Measurements from ENCODE around the gene MARK2. TPM values are rescaled to one million over a fixed set of nuclear protein-coding genes. Genes with fewer than 3 reads are reported as not detected.
A peak's percentile ranks its signal among the peaks of the same experiment; 100 is the strongest.

MARK2 gene
- polyA plus RNA-seq, 1 of the 3 experiments (the other 2 are of a cell fraction): 18.8 TPM

GRCh38 chr11:63896071-63896470, 57.2 kb downstream of the MARK2 start (continued):
- no peak for TF ChIP-seq CHD2 (IDR thresholded peaks at IDR 0.05; ENCODE audit: low read length, partially characterized antibody)
- no peak for TF ChIP-seq RAD21 (IDR thresholded peaks at IDR 0.05; ENCODE audit: low read length)

- Histone ChIP-seq H3K27ac (ENCODE audit: low read depth in 2 of 2, low read length in 1 of 2) (no peak overlapping the region), H3K79me2 (ENCODE audit: insufficient read depth) (peaks cover 22% of the 10 kb centered on the region), H4K20me1 (ENCODE audit: insufficient read depth) (peaks cover 16% of the 10 kb centered on the region), H3K9me3 (no peaks in the 10 kb centered on the region), H3K4me1 (ENCODE audit: control insufficient read depth in 1 of 2, insufficient read depth in 2 of 2, low read depth in 1 of 2, low read length in 1 of 2) (peaks cover 0 to 5% of the 10 kb centered on the region in 2 experiments; a peak in 1 of 4 replicates), H2AFZ (ENCODE audit: low read depth) (no peak overlapping the region), H3K4me3 (ENCODE audit: low read depth in 2 of 2, low read length in 1 of 2) (no peak overlapping the region), H3F3A (replicated peaks; ENCODE audit: insufficient read depth) (no peaks in the 10 kb centered on the region), H3K4me2 (no peak overlapping the region), H3K36me3 (replicated peaks in 1 of 2; ENCODE audit: control insufficient read depth in 1 of 2, insufficient read depth in 2 of 2, low read length in 1 of 2) (peaks cover 14 to 67% of the 10 kb centered on the region in 2 experiments), H3K27me3 (ENCODE audit: insufficient read depth) (no peaks in the 10 kb centered on the region), H3K9ac (no peak overlapping the region), H3K9me2 (no peaks in the 10 kb centered on the region)
- ChIA-PET CTCF (interaction anchor here (0.7 to 3.8 kb wide), 5 partner anchors 9 to 60 kb away, joined by 3 to 20 read pairs (median 7); no protein-coding TSS in a partner anchor), POLR2A (interaction anchor here (0.6 to 1.0 kb wide), 2 partner anchors 22 to 96 kb away, joined by 3 read pairs; no protein-coding TSS in a partner anchor)
- WGBS (ENCODE audit: low lambda C conversion rate): 91% methylated on average over 10 of the region's 10 CpGs
- TF ChIP-seq ELF1 (IDR thresholded peaks at IDR 0.05) (no peak), FOXM1 (IDR thresholded peaks at IDR 0.05; ENCODE audit: low read depth) (no peak), MXI1 (IDR thresholded peaks at IDR 0.05; ENCODE audit: low read depth, low read length) (no peak), TEAD4 (IDR thresholded peaks at IDR 0.05; ENCODE audit: borderline replicate concordance, insufficient read depth) (no peak), RCOR1 (IDR thresholded peaks at IDR 0.05; ENCODE audit: low read length) (no peak), MEF2A (IDR thresholded peaks at IDR 0.05; ENCODE audit: borderline replicate concordance, low read depth) (no peak), TCF12 (IDR thresholded peaks at IDR 0.05) (no peak), EP300 (IDR thresholded peaks at IDR 0.05; ENCODE audit: borderline replicate concordance in 1 of 2, low read depth in 1 of 2, low read length in 1 of 2) (no peak), RAD21 (IDR thresholded peaks at IDR 0.05; ENCODE audit: low read length) (no peak), RXRA (IDR thresholded peaks at IDR 0.05; ENCODE audit: borderline replicate concordance, low read depth) (no peak)
- DNase-seq: no peak
Observed at GRCh38 chr11:63897459-63898146, 58.7 kb downstream of the MARK2 start.

- Histone ChIP-seq H3K27me3 (ENCODE audit: insufficient read depth) (no peaks in the 10 kb centered on the region), H3F3A (replicated peaks; ENCODE audit: insufficient read depth) (no peaks in the 10 kb centered on the region), H3K4me3 (ENCODE audit: low read depth in 2 of 2, low read length in 1 of 2) (no peak overlapping the region), H3K4me2 (no peak overlapping the region), H3K4me1 (ENCODE audit: control insufficient read depth in 1 of 2, insufficient read depth in 2 of 2, low read depth in 1 of 2, low read length in 1 of 2) (no peaks in the 10 kb centered on the region; a peak in 1 of 4 replicates), H4K20me1 (ENCODE audit: insufficient read depth) (no peaks in the 10 kb centered on the region), H2AFZ (ENCODE audit: low read depth) (no peak overlapping the region), H3K9me2 (no peaks in the 10 kb centered on the region), H3K36me3 (replicated peaks in 1 of 2; ENCODE audit: control insufficient read depth in 1 of 2, insufficient read depth in 2 of 2, low read length in 1 of 2) (peaks cover 10 to 86% of the 10 kb centered on the region in 2 experiments), H3K9ac (no peak overlapping the region), H3K27ac (ENCODE audit: low read depth in 2 of 2, low read length in 1 of 2) (no peak overlapping the region), H3K79me2 (ENCODE audit: insufficient read depth) (no peaks in the 10 kb centered on the region), H3K9me3 (no peaks in the 10 kb centered on the region)
- 87% methylated on average over 3 of the region's 3 CpGs for WGBS (ENCODE audit: low lambda C conversion rate)
- peak; percentile 45 for DNase-seq
- ChIA-PET POLR2A (no interaction called here), CTCF (interaction anchor here (5.4 kb wide), 1 partner anchor 64 kb away, joined by 25 read pairs; no protein-coding TSS in a partner anchor)
- no peak for TF ChIP-seq PBX3 (IDR thresholded peaks at IDR 0.05)
- TF ChIP-seq ZBTB33 (IDR thresholded peaks at IDR 0.05; ENCODE audit: borderline replicate concordance, low read depth): no peak
- TF ChIP-seq SIN3A (IDR thresholded peaks at IDR 0.05; ENCODE audit: borderline replicate concordance, low read depth, low read length): no peak
- TF ChIP-seq FOSL2 (IDR thresholded peaks at IDR 0.05; ENCODE audit: borderline replicate concordance, low read depth): no peak
- no peak for TF ChIP-seq FOXM1 (IDR thresholded peaks at IDR 0.05; ENCODE audit: low read depth)
- no peak for TF ChIP-seq FOXJ3 (CRISPR knock-in tag; IDR thresholded peaks at IDR 0.05)
- no peak for TF ChIP-seq POLR2AphosphoS5 (IDR thresholded peaks at IDR 0.05; ENCODE audit: low read depth, low read length)
- peak; percentile 38; the same call in 1 of the 2 replicates for TF ChIP-seq SMC3 (IDR thresholded peaks at IDR 0.05; ENCODE audit: low read depth, low read length)
- TF ChIP-seq USF1 (IDR thresholded peaks at IDR 0.05; ENCODE audit: borderline replicate concordance, low read depth): no peak
- TF ChIP-seq TAF1 (IDR thresholded peaks at IDR 0.05; ENCODE audit: borderline replicate concordance, low read depth, low read length): no peak
Observed at GRCh38 chr11:63901660-63902059, 62.8 kb downstream of the MARK2 start.

Measured in SK-N-SH (cell line).